ENCODE data around the gene UNCX.
"Not testable (repeated sequence)": the region's sequence is repeated elsewhere in the genome, so short reads cannot be mapped to it uniquely, and the experiment has no call there.

Gene UNCX

DNA sequence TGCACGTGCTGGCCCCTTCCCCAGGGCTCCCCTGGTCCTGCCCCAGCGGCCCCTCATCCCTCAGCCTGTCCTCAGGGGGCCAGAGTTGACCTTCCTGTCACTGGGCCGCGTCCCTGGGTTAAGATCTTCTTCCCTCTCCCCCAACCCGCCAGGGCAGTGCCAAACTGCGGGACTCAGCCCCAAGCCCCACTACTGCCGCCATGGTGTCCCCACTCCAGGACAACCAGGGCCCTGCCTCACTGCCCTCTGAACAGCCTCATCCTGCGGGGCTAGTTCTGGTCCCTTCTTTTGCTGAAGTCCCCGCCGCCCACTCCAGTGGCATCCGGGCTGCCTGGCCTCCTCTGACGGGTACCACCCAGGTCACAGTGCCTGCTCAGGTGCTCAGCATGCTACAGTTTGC, 37.5 kb downstream of the UNCX start:
- no peak overlapping the region for H3K9ac ChIP-seq (ENCODE audit: low read depth, low read length, poor library complexity, severe bottlenecking)
- TF ChIP-seq EZH2phosphoT487 (IDR thresholded peaks at IDR 0.05; ENCODE audit: borderline replicate concordance), result no peak
- no peak for TF ChIP-seq CTCF (conservative IDR thresholded peaks at IDR 0.05; ENCODE audit: low read length)
- no peaks in the 10 kb centered on the region for H3F3A ChIP-seq (ENCODE audit: low read depth)
- H3K9me3 ChIP-seq (ENCODE audit: insufficient read depth, low read depth, low read length), result peaks cover 3% of the 10 kb centered on the region; the same call in 1 of the 2 replicates
- H3K4me3 ChIP-seq (ENCODE audit: low read length, poor library complexity, severe bottlenecking), result no peak overlapping the region
- H2AFZ ChIP-seq (ENCODE audit: low read length), result no peak overlapping the region
- no peaks in the 10 kb centered on the region for H3K27me3 ChIP-seq (ENCODE audit: insufficient read depth, low read length, poor library complexity, severe bottlenecking)
- no peaks in the 10 kb centered on the region for H4K20me1 ChIP-seq (ENCODE audit: insufficient read depth, low read length, poor library complexity, severe bottlenecking)
- H3K4me2 ChIP-seq (ENCODE audit: low read depth, low read length, poor library complexity, severe bottlenecking), result no peak overlapping the region
- H3K9me2 ChIP-seq (replicated peaks; ENCODE audit: low read depth, low read length), result no peaks in the 10 kb centered on the region
- no peaks in the 10 kb centered on the region for H3K4me1 ChIP-seq (ENCODE audit: insufficient read depth, low read length, poor library complexity, severe bottlenecking)
- H3K79me2 ChIP-seq (ENCODE audit: insufficient read depth, low read length), result no peaks in the 10 kb centered on the region
- H3K36me3 ChIP-seq (ENCODE audit: insufficient read depth, low read length), result no peaks in the 10 kb centered on the region

- Histone ChIP-seq H3K79me2 (ENCODE audit: insufficient read depth, low read length) (no peaks in the 10 kb centered on the region), H3K9ac (ENCODE audit: low read depth, low read length, poor library complexity, severe bottlenecking) (no peak overlapping the region), H2AFZ (ENCODE audit: low read length) (no peak overlapping the region), H3K4me3 (ENCODE audit: low read length, poor library complexity, severe bottlenecking) (no peak overlapping the region), H3K4me1 (ENCODE audit: insufficient read depth, low read length, poor library complexity, severe bottlenecking) (no peaks in the 10 kb centered on the region), H4K20me1 (ENCODE audit: insufficient read depth, low read length, poor library complexity, severe bottlenecking) (no peaks in the 10 kb centered on the region), H3K9me3 (ENCODE audit: insufficient read depth, low read depth, low read length) (peaks cover 3% of the 10 kb centered on the region; the same call in 1 of the 2 replicates), H3K4me2 (ENCODE audit: low read depth, low read length, poor library complexity, severe bottlenecking) (no peak overlapping the region), H3K36me3 (ENCODE audit: insufficient read depth, low read length) (no peaks in the 10 kb centered on the region), H3K27me3 (ENCODE audit: insufficient read depth, low read length, poor library complexity, severe bottlenecking) (no peaks in the 10 kb centered on the region), H3K9me2 (replicated peaks; ENCODE audit: low read depth, low read length) (no peaks in the 10 kb centered on the region), H3F3A (ENCODE audit: low read depth) (no peaks in the 10 kb centered on the region)
- TF ChIP-seq CTCF (conservative IDR thresholded peaks at IDR 0.05; ENCODE audit: low read length) (no peak), EZH2phosphoT487 (IDR thresholded peaks at IDR 0.05; ENCODE audit: borderline replicate concordance) (no peak)
Measured at GRCh38 chr7:1271046-1271445, 38.4 kb downstream of the UNCX start.

GRCh38 chr7:1271656-1272055, 39.0 kb downstream of the UNCX start:
- Histone ChIP-seq H3K4me3 (ENCODE audit: low read length, poor library complexity, severe bottlenecking) (no peak overlapping the region), H4K20me1 (ENCODE audit: insufficient read depth, low read length, poor library complexity, severe bottlenecking) (no peaks in the 10 kb centered on the region), H3K9me2 (replicated peaks; ENCODE audit: low read depth, low read length) (no peaks in the 10 kb centered on the region), H3K36me3 (ENCODE audit: insufficient read depth, low read length) (no peaks in the 10 kb centered on the region), H3K9ac (ENCODE audit: low read depth, low read length, poor library complexity, severe bottlenecking) (no peak overlapping the region), H3F3A (ENCODE audit: low read depth) (no peaks in the 10 kb centered on the region), H3K79me2 (ENCODE audit: insufficient read depth, low read length) (no peaks in the 10 kb centered on the region), H3K4me2 (ENCODE audit: low read depth, low read length, poor library complexity, severe bottlenecking) (no peak overlapping the region), H3K27me3 (ENCODE audit: insufficient read depth, low read length, poor library complexity, severe bottlenecking) (no peaks in the 10 kb centered on the region), H3K4me1 (ENCODE audit: insufficient read depth, low read length, poor library complexity, severe bottlenecking) (no peaks in the 10 kb centered on the region), H2AFZ (ENCODE audit: low read length) (no peak overlapping the region), H3K9me3 (ENCODE audit: insufficient read depth, low read depth, low read length) (peaks cover 3% of the 10 kb centered on the region; the same call in 1 of the 2 replicates)
- TF ChIP-seq EZH2phosphoT487 (IDR thresholded peaks at IDR 0.05; ENCODE audit: borderline replicate concordance) (no peak), CTCF (conservative IDR thresholded peaks at IDR 0.05; ENCODE audit: low read length) (no peak)

GRCh38 chr7:1272136-1272535, 39.5 kb downstream of the UNCX start:
- not testable (repeated sequence) for H3K79me2 ChIP-seq (ENCODE audit: insufficient read depth, low read length); H4K20me1 ChIP-seq (ENCODE audit: insufficient read depth, low read length, poor library complexity, severe bottlenecking); H3K4me1 ChIP-seq (ENCODE audit: insufficient read depth, low read length, poor library complexity, severe bottlenecking); H2AFZ ChIP-seq (ENCODE audit: low read length); H3K9ac ChIP-seq (ENCODE audit: low read depth, low read length, poor library complexity, severe bottlenecking); H3K36me3 ChIP-seq (ENCODE audit: insufficient read depth, low read length); H3K4me2 ChIP-seq (ENCODE audit: low read depth, low read length, poor library complexity, severe bottlenecking); H3K9me3 ChIP-seq (ENCODE audit: insufficient read depth, low read depth, low read length); H3F3A ChIP-seq (ENCODE audit: low read depth); H3K27me3 ChIP-seq (ENCODE audit: insufficient read depth, low read length, poor library complexity, severe bottlenecking); H3K4me3 ChIP-seq (ENCODE audit: low read length, poor library complexity, severe bottlenecking); H3K9me2 ChIP-seq (replicated peaks; ENCODE audit: low read depth, low read length)
